NCI-H2196 (cell line): ENCODE data around the gene P2RY11.

ENCODE experiments used
- DNase-seq: peaks from one replicate; lab custom pipeline; 2025; ENCODE audit not compliant: unreplicated experiment; lab: John Stamatoyannopoulos, UW

Gene P2RY11

DNA sequence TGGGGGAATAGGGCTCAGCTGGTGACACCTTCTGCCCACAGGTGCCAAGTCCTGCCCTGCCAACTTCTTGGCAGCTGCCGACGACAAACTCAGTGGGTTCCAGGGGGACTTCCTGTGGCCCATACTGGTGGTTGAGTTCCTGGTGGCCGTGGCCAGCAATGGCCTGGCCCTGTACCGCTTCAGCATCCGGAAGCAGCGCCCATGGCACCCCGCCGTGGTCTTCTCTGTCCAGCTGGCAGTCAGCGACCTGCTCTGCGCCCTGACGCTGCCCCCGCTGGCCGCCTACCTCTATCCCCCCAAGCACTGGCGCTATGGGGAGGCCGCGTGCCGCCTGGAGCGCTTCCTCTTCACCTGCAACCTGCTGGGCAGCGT lies 2.1 kb downstream of the P2RY11 start:
- DNase-seq: no peak

GRCh38 chr19:10113964-10114650 lies 2.6 kb downstream of the P2RY11 start:
- DNase-seq: no peak

DNA sequence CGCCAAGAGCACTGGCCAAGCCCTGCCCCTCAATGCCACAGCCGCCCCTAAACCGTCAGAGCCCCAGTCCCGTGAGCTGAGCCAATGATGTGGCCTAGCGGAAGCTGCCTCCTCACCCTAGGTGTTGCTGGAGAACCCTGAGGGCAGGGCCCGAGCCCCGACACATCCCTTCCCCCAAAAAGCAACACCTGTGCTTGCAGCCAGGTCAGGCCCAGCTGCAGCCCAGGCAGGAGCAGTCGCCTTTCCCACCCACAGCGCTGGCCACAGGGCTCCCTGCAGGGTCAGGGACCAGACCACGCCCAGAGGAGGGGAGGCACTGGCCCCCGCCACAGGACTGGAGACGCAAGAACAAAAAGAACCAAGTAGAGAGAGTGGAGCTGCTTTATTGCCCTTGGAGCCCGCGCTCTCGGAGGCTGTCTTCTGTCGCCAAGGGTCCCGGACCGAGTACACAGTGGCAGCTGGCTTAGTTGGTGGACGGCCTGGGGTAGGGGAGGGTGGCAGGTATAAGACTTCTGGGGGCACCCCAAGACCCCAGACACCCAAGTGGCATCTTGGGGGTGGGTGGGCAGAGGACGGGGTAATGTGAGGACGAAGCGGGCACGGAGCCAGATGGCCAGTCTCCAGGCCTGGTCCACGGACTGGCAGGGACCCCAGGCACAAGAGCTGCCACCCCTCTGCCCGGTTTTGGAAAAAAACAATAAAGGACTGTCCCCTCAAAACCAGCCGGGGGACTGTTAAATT lies 3.3 kb downstream of the P2RY11 start:
- no peak for DNase-seq

DNA sequence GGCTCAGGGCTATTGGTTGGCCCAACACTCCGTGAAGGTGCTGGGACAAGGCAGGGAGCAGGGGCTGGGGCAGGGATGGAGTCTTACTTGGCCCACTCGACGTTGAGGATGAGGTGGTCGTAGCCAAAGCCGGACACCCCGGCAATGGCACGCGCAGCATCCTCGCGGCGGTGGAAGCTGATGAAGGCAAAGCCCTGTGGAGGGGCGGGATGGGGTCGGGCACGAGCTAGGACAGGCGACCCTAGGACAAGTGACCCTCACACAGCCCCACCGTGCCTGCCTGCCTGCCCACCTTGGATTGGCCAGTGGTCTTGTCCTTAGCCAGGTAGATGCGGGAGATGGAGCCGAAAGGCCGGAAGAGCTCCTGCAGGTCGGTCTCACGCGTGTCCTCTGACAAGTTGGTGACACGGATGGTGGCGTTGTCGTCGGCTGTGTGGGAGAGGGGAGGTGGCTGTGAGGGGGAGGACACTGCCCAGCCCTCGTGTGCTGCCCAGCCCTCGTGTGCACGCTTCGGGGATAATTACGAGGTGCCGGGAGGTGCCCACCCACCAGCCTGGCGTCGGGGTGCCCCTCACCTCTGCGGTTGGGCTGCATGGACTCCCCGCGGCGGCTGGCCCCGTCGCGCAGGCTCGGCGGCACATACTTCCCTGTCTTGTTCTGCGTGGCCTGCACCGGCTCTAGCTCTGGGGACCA lies 4.0 kb downstream of the P2RY11 start:
- no peak for DNase-seq

DNA sequence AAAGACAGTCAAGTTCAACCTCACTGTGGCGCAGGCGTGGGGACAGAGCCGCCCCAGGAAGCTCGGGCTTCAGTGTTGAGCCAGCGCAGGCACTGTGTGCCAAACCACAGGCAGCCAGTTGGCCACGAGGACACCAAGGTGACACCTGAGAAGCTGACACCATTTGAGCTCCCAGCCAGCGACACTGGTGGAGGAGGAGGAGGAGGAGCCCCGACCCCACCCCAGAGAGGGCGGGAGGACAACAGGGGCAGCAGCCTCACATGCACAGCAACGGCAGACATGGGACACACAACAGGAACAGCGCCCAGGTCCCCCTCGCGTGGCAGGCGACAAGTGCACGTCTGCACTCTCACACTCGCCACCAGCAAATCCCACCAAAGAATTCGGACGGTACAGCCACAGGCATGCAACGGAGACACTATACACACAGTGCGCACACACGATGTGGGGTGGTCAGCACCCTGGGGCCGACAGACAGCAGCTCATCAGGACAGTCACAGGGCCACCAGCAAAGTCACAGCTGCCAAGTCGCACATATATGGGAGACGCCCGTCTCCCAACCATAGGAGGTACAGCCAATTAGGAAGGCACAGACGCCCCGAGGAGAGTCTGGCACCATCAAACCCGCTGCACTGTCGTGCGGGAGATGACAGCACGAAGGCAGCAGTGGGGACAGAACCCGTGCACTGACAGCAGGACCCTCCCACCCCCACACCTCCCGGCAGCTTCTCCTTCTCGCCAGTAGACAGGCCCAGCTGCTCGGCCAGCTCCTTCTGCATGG lies 4.8 kb downstream of the P2RY11 start:
- no peak for DNase-seq

DNA sequence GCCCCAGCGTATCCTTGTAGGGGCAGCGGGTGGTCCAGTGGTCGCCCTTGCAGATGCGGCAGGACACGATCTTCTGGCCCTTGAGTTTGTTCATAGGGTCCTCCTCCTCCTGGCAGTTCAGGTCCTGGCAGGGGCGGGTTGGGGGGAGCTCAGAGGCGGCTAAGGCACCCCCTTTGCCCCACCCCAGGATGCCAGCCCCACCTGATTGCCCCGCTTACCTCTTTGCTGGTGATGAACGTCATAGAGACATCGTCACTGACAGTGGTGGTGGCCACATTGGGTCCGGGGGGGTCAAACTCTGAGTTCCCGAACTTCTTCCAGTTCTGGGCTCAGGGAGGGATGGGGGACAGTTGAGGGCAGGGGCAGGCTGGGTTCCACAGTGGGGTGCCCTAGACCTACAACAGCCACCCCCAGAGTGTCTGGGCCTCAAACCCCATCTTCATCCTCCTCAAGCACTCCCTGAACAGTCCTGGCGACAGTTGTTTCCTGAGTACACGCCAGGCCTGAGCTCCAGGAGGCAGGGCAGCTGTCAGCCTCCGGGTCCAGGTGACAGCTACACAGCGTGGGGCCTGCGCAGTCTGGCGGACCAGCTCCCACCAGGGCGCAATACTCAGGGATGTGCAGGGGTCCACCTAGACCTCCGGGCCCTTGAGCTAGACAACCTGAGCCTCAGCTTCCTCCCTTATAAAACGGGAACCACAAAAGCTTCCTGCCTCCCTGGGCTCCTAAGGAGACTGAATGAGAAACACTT lies 5.5 kb downstream of the P2RY11 start:
- DNase-seq: no peak

DNA sequence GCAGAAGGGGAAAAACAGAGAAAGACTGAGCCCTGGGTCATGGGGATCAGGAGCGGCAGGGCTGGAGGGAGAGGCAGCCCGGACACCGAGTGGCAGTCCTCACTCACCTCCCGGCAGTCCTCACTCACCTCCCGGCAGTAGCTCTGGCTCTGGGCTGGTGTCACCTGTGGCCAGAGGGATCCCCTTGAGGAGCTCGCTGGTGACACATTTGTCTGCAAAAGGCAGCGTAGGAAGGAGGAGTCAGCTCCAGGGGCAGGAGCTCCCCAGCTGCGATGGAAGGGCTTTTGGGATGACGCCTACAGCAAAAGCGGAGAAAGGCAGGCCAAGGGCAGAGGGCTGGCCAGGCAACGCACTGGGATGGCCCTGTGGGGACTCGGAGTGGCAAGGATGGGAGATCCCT lies 7.5 kb downstream of the P2RY11 start:
- no peak for DNase-seq

GRCh38 chr19:10120538-10121189 lies 9.2 kb downstream of the P2RY11 start:
- DNase-seq: no peak

DNA sequence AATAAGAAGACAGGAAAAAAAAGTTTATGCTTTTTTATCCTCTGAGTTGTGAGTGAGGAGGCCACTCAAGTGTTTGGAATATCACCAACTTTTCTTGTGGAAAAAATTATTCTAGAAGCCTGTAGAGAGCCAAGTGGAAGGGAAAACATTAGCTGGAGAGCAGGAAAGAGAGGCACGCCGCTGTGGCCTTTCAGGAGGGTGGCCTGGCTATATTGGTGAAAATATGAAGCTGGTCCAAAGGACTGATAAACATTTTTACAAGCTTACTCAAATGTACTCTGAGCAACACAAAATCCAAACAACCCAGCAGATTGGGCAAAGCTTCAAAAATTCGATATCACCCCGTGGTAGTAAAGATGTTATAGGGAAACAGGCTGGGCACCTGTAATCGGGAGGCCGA lies 10.6 kb downstream of the P2RY11 start:
- DNase-seq: no peak

DNA sequence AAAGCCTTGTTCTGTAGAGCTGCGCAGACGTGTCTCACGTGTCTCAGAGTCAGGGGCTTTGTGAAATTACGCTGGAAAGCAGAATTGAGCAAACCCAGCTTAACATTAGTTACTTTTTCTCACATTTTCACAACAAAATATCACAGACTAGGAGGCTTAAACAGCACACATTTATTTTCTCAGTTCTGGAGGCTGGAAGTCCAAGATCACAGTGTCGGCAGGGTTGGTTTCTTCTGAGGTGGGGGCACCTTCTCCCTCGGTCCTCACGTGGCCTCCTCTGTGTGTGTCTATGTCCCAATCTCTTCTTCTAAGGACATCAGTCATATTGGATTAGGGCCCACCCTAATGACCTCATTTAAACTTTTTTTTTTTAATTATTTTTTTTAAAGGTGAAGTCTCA lies 12.9 kb downstream of the P2RY11 start:
- DNase-seq: no peak

- DNase-seq: no peak
Observed at GRCh38 chr19:10126213-10126639, 14.7 kb downstream of the P2RY11 start.

DNA sequence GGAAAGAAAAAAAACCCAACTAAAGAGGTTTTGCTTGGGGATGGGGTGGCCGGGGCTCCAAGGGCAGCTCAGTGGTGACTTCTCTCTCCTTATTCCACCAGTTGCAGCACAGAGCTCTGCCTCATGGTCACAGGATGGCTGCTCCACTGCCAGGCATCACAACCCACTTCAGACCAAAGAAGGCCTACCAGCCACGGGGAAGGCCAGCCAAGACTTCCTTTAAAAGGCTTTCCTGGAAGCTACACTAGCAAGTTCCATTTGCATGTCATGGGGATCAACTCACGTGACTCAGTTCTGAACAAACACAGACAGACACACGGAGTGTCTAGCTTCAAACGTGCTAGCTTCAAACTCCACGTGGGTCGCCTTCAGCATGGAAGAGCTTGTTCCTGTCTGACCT lies 21.4 kb downstream of the P2RY11 start:
- no peak for DNase-seq

GRCh38 chr19:10133596-10133995 lies 22.1 kb downstream of the P2RY11 start:
- no peak for DNase-seq

GRCh38 chr19:10134040-10134439 lies 22.5 kb downstream of the P2RY11 start:
- no peak for DNase-seq

GRCh38 chr19:10135551-10136334 lies 24.2 kb downstream of the P2RY11 start:
- DNase-seq: no peak

DNA sequence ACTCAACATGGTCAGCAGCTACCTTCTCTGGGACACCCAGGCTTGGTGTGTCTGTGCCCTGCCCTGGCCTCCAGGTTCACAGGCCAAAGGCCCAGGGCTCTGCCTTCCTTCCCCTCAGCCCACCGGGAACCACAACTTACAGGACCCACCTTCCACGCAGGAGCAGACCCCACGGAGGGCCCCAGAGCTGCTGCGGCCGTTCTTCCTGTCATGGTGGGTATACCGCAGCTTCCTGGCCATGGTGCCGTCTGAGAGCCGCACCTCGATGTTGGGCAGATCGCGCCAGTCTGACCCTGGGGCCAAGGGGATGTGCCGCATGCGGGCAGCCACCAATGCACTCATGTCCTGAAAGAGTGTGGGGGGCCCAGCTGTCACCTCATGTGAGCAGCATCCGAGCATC lies 25.4 kb downstream of the P2RY11 start:
- DNase-seq: no peak

DNA sequence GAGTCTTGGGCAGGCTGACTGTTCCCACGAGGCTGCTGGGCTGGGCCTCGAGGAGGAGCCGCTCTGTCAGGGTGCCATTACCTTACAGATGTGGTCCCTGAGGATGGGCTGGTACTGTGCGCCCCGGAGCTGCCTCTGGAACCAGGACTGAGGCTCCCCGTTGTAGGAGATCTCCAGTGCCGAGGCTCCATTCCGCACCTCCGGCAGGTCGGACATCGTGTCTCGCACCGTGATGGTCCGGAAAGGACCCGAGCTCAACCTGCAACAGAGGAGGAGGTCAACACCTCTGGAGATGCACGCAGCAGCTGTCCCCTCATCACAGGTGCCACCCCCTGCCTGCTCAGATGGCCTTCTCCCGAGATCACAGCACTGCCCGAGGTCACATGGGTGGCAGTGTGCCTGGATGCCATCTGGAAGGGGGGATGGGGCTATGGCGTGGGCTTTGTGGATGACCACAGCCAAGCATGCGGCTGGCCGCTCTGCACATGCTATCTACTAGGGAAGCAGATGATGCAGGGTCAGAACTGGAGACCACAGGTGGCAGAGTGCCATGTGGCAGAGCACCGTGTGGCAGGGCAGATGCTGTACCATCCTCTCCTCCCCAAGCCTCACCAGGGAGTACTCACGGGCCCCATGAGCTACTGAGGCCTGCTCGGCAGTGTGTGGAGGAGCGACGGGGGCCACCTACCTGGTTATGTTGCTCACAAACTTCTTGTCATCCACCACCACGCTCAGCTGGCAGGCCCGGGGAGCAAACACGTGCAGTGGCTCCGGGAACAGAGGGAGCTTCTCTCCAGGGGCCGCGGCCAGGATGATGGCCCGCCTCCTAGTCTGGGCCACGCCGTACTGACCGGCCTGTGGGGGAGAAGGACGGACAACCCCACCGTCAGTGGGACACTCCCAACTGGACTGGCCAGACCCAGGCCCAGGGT lies 26.5 kb downstream of the P2RY11 start:
- no peak for DNase-seq
